H1 (cell line): Measurements from ENCODE around the gene CPNE4. TPM values are rescaled to one million over a fixed set of nuclear protein-coding genes. Genes with fewer than 3 reads are reported as not detected.

Experiments
- CTCF ChIA-PET: fragments of 300-600 bp; sonication (Branson Sonifier 250); formaldehyde crosslinking; loops from one replicate; lab custom pipeline; 2021; ENCODE audit not compliant: partially characterized antibody; lab: Charles Lee
- POLR2A ChIA-PET: fragments of 300-600 bp; sonication (Branson Sonifier 250); formaldehyde crosslinking; loops from one replicate; lab custom pipeline; 2021; ENCODE audit warnings: inconsistent platforms; ENCODE audit not compliant: partially characterized antibody; lab: Charles Lee
- DNase-seq, 2 experiments: peaks; one replicate each; pipeline versions ENCODE4 v3.0.0 to v3.0.0-alpha.2; 2010 to 2022; ENCODE audit warnings: low spot score in 2 of 2, low read depth in 1 of 2, mixed read lengths in 1 of 2
- FAIRE-seq: peaks from 2 replicates; lab custom pipeline; 2011; peaks lifted over from hg19 to GRCh38; lab: Jason Lieb, UNC
- H2AFZ ChIP-seq: 2 replicates; pipeline ENCODE4 v1.8.1; 2012; ENCODE audit warnings: low read length, inconsistent platforms
- H2AK5ac ChIP-seq: 2 replicates; pipeline ENCODE4 v1.6.1; 2013; ENCODE audit warnings: low read depth, low read length
- H2BK120ac ChIP-seq: replicated peaks from 2 replicates; pipeline ENCODE3; 2013; ENCODE audit warnings: low read depth, low read length, inconsistent platforms
- H2BK12ac ChIP-seq: 2 replicates; pipeline ENCODE4 v1.6.1; 2013; ENCODE audit warnings: low read depth, low read length
- H2BK15ac ChIP-seq: 2 replicates; pipeline ENCODE4 v1.6.1; 2013; ENCODE audit warnings: low read length
- H2BK20ac ChIP-seq: 2 replicates; pipeline ENCODE4 v1.6.1; 2013; ENCODE audit warnings: low read length
- H2BK5ac ChIP-seq: 2 replicates; pipeline ENCODE4 v1.6.1; 2013; ENCODE audit warnings: low read depth, low read length
- H3K14ac ChIP-seq: 2 replicates; pipeline ENCODE4 v1.6.1; 2013; ENCODE audit warnings: inconsistent platforms; ENCODE audit not compliant: insufficient read length
- H3K18ac ChIP-seq: 2 replicates; pipeline ENCODE4 v1.6.1; 2013; ENCODE audit warnings: low read length; ENCODE audit errors: extremely low read depth
- H3K23ac ChIP-seq: 2 replicates; pipeline ENCODE4 v1.6.1; 2013; ENCODE audit warnings: inconsistent platforms; ENCODE audit not compliant: insufficient read length
- H3K23me2 ChIP-seq: 2 replicates; pipeline ENCODE4 v1.6.1; 2013; ENCODE audit warnings: low read depth, low read length
- H3K27ac ChIP-seq: 2 replicates; pipeline ENCODE4 v1.6.1; 2011; ENCODE audit warnings: low read depth, low read length, inconsistent platforms
- H3K27me3 ChIP-seq, 4 experiments: replicated peaks in 1 of 4; 1 replicate in 1 of 4; 2 replicates in 3 of 4; pipeline versions ENCODE4 v1.6.1 to v1.8.1; 2011 to 2013; ENCODE audit warnings: low read length in 3 of 4, mild to moderate bottlenecking in 3 of 4, inconsistent platforms in 2 of 4, mixed read lengths in 2 of 4, moderate library complexity in 1 of 4; ENCODE audit not compliant: control insufficient read depth in 3 of 4, insufficient read depth in 3 of 4; ENCODE audit errors: extremely low read depth in 1 of 4
- H3K36me3 ChIP-seq, 4 experiments: 2 replicates each; pipeline versions ENCODE4 v1.6.1 to v1.8.1; 2011 to 2013; ENCODE audit warnings: mild to moderate bottlenecking in 4 of 4, low read length in 3 of 4, moderate library complexity in 2 of 4, control low read depth in 1 of 4, inconsistent platforms in 1 of 4; ENCODE audit not compliant: insufficient read depth in 4 of 4, control insufficient read depth in 2 of 4
- H3K4ac ChIP-seq: replicated peaks from 2 replicates; pipeline ENCODE3; 2013; ENCODE audit warnings: low read length, low read depth, mixed read lengths, inconsistent platforms; ENCODE audit not compliant: insufficient read length
- H3K4me1 ChIP-seq, 4 experiments: replicated peaks in 1 of 4; 1 replicate in 1 of 4; 2 replicates in 3 of 4; pipeline versions ENCODE4 v1.6.1 to v1.8.1; 2011 to 2013; ENCODE audit warnings: low read length in 3 of 4, inconsistent platforms in 2 of 4, mixed read lengths in 1 of 4; ENCODE audit not compliant: insufficient read depth in 4 of 4, control insufficient read depth in 3 of 4
- H3K4me2 ChIP-seq, 2 experiments: 2 replicates each; pipeline versions ENCODE4 v1.6.1 to v1.8.1; 2011 to 2013; ENCODE audit warnings: low read depth in 2 of 2, low read length in 2 of 2, control low read depth in 1 of 2, inconsistent platforms in 1 of 2, mild to moderate bottlenecking in 1 of 2; ENCODE audit not compliant: insufficient read depth in 1 of 2
- H3K4me3 ChIP-seq, 4 experiments: fragments of 200-600, 300-600 bp in 1 of 4; sonication (generic), shearing (Covaris generic), sonication (Bioruptor Twin) in 1 of 4; 2 replicates each; pipeline versions ENCODE4 v1.5.1 to v1.8.1; 2011 to 2016; ENCODE audit warnings: low read length in 4 of 4, low read depth in 3 of 4, control low read depth in 2 of 4, inconsistent platforms in 2 of 4, mild to moderate bottlenecking in 2 of 4, mixed read lengths in 1 of 4, moderate library complexity in 1 of 4; ENCODE audit not compliant: insufficient read depth in 2 of 4; ENCODE audit errors: extremely low read depth in 1 of 4
- H3K56ac ChIP-seq: replicated peaks from 2 replicates; pipeline ENCODE3; 2013; ENCODE audit warnings: low read depth, mild to moderate bottlenecking, mixed read lengths, low read length, inconsistent platforms; ENCODE audit not compliant: insufficient read length
- H3K79me1 ChIP-seq: 2 replicates; pipeline ENCODE4 v1.6.1; 2013; ENCODE audit warnings: low read depth, low read length, control low read depth
- H3K79me2 ChIP-seq, 2 experiments: 2 replicates each; pipeline versions ENCODE4 v1.6.1 to v1.8.1; 2012 to 2013; ENCODE audit warnings: low read length in 2 of 2, mild to moderate bottlenecking in 2 of 2, inconsistent platforms in 1 of 2; ENCODE audit not compliant: insufficient read depth in 2 of 2, control insufficient read depth in 1 of 2
- H3K9ac ChIP-seq, 4 experiments: replicated peaks in 1 of 4; 1 replicate in 1 of 4; 2 replicates in 3 of 4; pipeline versions ENCODE4 v1.6.1 to v1.8.1; 2011 to 2013; ENCODE audit warnings: low read depth in 3 of 4, low read length in 3 of 4, control low read depth in 2 of 4, mild to moderate bottlenecking in 2 of 4, moderate library complexity in 2 of 4, inconsistent platforms in 1 of 4; ENCODE audit errors: extremely low read depth in 1 of 4
- H3K9me3 ChIP-seq, 2 experiments: 2 replicates each; pipeline versions ENCODE4 v1.6.1 to v1.8.1; 2012 to 2013; ENCODE audit warnings: mild to moderate bottlenecking in 2 of 2, moderate library complexity in 2 of 2, control low read depth in 1 of 2, inconsistent platforms in 1 of 2, low read depth in 1 of 2, low read length in 1 of 2, mixed read lengths in 1 of 2; ENCODE audit not compliant: insufficient read depth in 2 of 2
- H4K20me1 ChIP-seq, 2 experiments: replicated peaks in 1 of 2; 2 replicates each; pipeline versions ENCODE3 to v1.8.1; 2011 to 2013; ENCODE audit warnings: inconsistent platforms in 2 of 2, low read length in 2 of 2, mild to moderate bottlenecking in 1 of 2; ENCODE audit not compliant: insufficient read depth in 2 of 2, control insufficient read depth in 1 of 2
- H4K5ac ChIP-seq: 2 replicates; pipeline ENCODE4 v1.6.1; 2013; ENCODE audit warnings: low read length, low read depth, mixed read lengths, inconsistent platforms; ENCODE audit not compliant: insufficient read length
- H4K8ac ChIP-seq: 2 replicates; pipeline ENCODE4 v1.8.0; 2013; ENCODE audit warnings: mild to moderate bottlenecking, moderate library complexity, low read length, inconsistent platforms; ENCODE audit not compliant: insufficient read depth; ENCODE audit errors: extremely low read depth
- H4K91ac ChIP-seq: replicated peaks from 2 replicates; pipeline ENCODE3; 2013; ENCODE audit warnings: low read length, mixed read lengths, inconsistent platforms; ENCODE audit not compliant: insufficient read length
- ATF3 ChIP-seq: IDR thresholded peaks from 2 replicates; pipeline ENCODE4 v1.6.1; 2011; ENCODE audit warnings: low read depth, mild to moderate bottlenecking, low read length; ENCODE audit not compliant: insufficient read depth
- CBX5 ChIP-seq: fragments of 300-800, 300-1000 bp; sonication (generic); IDR thresholded peaks from 2 replicates; pipeline ENCODE4 v1.7.1; 2016; ENCODE audit warnings: antibody characterized with exemption, low read length, low read depth
- POLR2A ChIP-seq, 2 experiments: IDR thresholded peaks; 1 replicate in 1 of 2; 2 replicates in 1 of 2; pipeline ENCODE4 v1.6.1; 2011; ENCODE audit warnings: low read depth in 2 of 2, low read length in 2 of 2, mild to moderate bottlenecking in 2 of 2; ENCODE audit errors: control extremely low read depth in 1 of 2
- TAF7 ChIP-seq: optimal IDR thresholded peaks from 2 replicates; pipeline ENCODE3; 2011; ENCODE audit warnings: low read depth, mild to moderate bottlenecking, inconsistent platforms, low read length, moderate library complexity, borderline replicate concordance
- whole genome bisulfite sequencing, 2 experiments: shearing (Covaris generic) in 1 of 2; methylation state at CpG; one replicate each; pipeline versions ENCODE4 v1.1.6 to v1.1.7; 2013 to 2015; ENCODE audit warnings: low lambda C conversion rate in 2 of 2, mixed read lengths in 2 of 2, inconsistent platforms in 1 of 2, low coverage in 1 of 2, missing lambda C conversion rate in 1 of 2; ENCODE audit not compliant: insufficient replicate concordance in 2 of 2, insufficient coverage in 1 of 2, insufficient read length in 1 of 2; ENCODE audit errors: extremely low coverage in 1 of 2, missing lambda C conversion rate in 1 of 2; 5-methylcytosine and 5-hydroxymethylcytosine counted together
- polyA plus RNA-seq, 7 experiments: library from polyadenylated mRNA; depleted of rRNA in 3 of 7; stranded (reverse) in 5 of 7; unstranded in 2 of 7; fragments of >200 nt in 5 of 7; fragments of 200-250 nt in 2 of 7; gene quantifications; 1 replicate in 5 of 7; 2 replicates in 1 of 7; 4 replicates in 1 of 7; pipeline versions ENCODE4 v1.2.1 to v1.2.3, GENCODE V29; 2011 to 2013; ENCODE audit warnings: missing spikeins in 2 of 7, mixed read lengths in 2 of 7
- total RNA-seq: library from RNA; stranded (reverse); fragmentation: NEBNext Ultra II Directional; extraction: Animal tissue kit (Norgen Biotek cat#: 25700); gene quantifications from 2 replicates; pipeline ENCODE4 v1.2.1, GENCODE V29; 2021
- TF ChIP-seq, protein P1 (sequence below), 3 experiments: IDR thresholded peaks; 1 replicate in 2 of 3; 2 replicates in 1 of 3; pipeline versions ENCODE4 v1.5.1 to v1.6.1; 2011; ENCODE audit warnings: low read length in 3 of 3, mild to moderate bottlenecking in 3 of 3, inconsistent platforms in 2 of 3, low read depth in 1 of 3, moderate library complexity in 1 of 3; ENCODE audit not compliant: insufficient read depth in 1 of 3; ENCODE audit errors: control extremely low read depth in 1 of 3

CPNE4 gene
- total and polyA plus RNA-seq, 2 of the 8 experiments (the other 6 are each of a cell fraction or from before 2014, with no cell fraction given) = 0.82 to 3.8 TPM

DNA sequence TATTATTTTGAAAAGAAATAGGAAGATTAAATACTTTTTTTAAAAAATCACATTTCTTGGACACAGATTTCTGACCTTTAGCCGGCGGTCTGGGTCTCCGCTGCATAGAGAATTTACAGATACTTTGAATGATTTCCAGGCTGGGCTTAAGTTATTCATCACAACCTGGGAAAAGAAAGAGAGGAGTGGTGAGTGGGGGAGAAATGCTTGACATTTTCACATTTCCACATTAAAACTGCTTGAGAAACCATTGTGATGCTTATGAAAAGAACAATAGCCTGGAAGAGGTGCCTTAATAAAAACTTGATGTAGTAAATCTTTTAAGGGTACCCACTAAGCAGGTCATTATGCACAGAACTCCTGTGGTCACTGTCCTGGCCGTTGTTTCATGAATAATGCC lies 365.2 kb downstream of the CPNE4 start:
- CTCF ChIA-PET = no interaction called here
- Histone ChIP-seq H3K4ac (no peak overlapping the region), H3K79me2 (no peaks in the 10 kb centered on the region), H2BK20ac (no peak overlapping the region), H3K9me3 (no peaks in the 10 kb centered on the region), H3K18ac (no peak overlapping the region), H3K14ac (no peak overlapping the region), H2AFZ (no peak overlapping the region), H3K27ac (no peak overlapping the region), H3K23ac (no peak overlapping the region), H3K36me3 (no peaks in the 10 kb centered on the region), H3K4me3 (peak overlapping the region in 1 of 4 experiments; percentile 22; a peak in 1 of 8 replicates), H2BK5ac (no peak overlapping the region), H2AK5ac (no peak overlapping the region), H3K23me2 (no peaks in the 10 kb centered on the region), H3K4me1 (peaks cover 0 to 8% (median 1%) of the 10 kb centered on the region in 4 experiments; a peak in 3 of 7 replicates), H4K5ac (no peak overlapping the region), H2BK12ac (no peak overlapping the region), H3K79me1 (no peaks in the 10 kb centered on the region), H3K27me3 (no peaks in the 10 kb centered on the region), H2BK120ac (no peak overlapping the region), H4K91ac (no peak overlapping the region), H3K56ac (no peak overlapping the region), H4K8ac (no peak overlapping the region), H2BK15ac (no peak overlapping the region), H3K4me2 (peak overlapping the region in 1 of 2 experiments; percentile 31; a peak in 1 of 4 replicates), H3K9ac (no peak overlapping the region), H4K20me1 (no peaks in the 10 kb centered on the region)
- POLR2A ChIA-PET = no interaction called here
- TF ChIP-seq, protein P1, sequence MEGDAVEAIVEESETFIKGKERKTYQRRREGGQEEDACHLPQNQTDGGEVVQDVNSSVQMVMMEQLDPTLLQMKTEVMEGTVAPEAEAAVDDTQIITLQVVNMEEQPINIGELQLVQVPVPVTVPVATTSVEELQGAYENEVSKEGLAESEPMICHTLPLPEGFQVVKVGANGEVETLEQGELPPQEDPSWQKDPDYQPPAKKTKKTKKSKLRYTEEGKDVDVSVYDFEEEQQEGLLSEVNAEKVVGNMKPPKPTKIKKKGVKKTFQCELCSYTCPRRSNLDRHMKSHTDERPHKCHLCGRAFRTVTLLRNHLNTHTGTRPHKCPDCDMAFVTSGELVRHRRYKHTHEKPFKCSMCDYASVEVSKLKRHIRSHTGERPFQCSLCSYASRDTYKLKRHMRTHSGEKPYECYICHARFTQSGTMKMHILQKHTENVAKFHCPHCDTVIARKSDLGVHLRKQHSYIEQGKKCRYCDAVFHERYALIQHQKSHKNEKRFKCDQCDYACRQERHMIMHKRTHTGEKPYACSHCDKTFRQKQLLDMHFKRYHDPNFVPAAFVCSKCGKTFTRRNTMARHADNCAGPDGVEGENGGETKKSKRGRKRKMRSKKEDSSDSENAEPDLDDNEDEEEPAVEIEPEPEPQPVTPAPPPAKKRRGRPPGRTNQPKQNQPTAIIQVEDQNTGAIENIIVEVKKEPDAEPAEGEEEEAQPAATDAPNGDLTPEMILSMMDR (IDR thresholded peaks at IDR 0.05; ENCODE audit: control extremely low read depth in 1 of 3, insufficient read depth in 1 of 3, low read depth in 1 of 3, low read length in 3 of 3) = no peak
- TF ChIP-seq CBX5 = no peak
- TF ChIP-seq ATF3 = no peak
- TF ChIP-seq POLR2A (IDR thresholded peaks at IDR 0.05; ENCODE audit: control extremely low read depth in 1 of 2, low read depth in 2 of 2, low read length in 2 of 2) = no peak
- no peak for TF ChIP-seq TAF7
- peak in 1 of 2 experiments; percentile 5 for DNase-seq
- no peak for FAIRE-seq
- whole genome bisulfite sequencing, 2 experiments = 48% methylated on average over 4 of the region's 4 CpGs; no CpG with 5 or more reads in 1 of the 2 experiments
